Glomerular visceral epithelial cell (primary cell): ENCODE results near the gene MMP10.

Experiments used
- DNase-seq: peaks from one replicate; pipeline ENCODE4 v3.0.0-alpha.2; 2016; ENCODE audit errors: extremely low spot score

The MMP10 gene

GRCh38 chr11:102729849-102730815, 50.3 kb downstream of the MMP10 start:
- DNase-seq: no peak

- no peak for DNase-seq
These were observed 52.5 kb downstream of the MMP10 start for GRCh38 chr11:102727890-102728289.

GRCh38 chr11:102724904-102725500, 55.4 kb downstream of the MMP10 start, which contains the start of gene MMP8:
MMP8 (minus strand) TSS chr11:102724954; CDS start chr11:102724855, 99 bp downstream.
- DNase-seq: no peak

DNA sequence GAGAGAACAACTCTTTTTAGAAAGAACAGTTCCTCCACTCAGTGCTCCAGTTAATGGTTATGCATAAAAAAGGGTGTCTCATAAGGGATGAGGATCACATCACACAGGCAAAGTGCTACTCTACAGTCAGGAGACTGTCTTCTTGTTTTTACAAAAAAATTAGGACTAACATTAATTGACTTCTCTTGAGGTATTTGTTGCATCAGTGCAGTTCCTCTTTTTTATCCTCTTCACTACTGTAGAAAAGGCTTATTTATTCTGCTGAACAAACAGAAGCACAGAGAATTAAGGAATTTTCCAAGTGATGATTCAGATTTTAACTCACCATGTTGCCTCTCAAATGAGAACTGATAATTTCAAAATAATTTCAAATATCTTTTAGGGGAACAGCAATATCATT, 57.6 kb downstream of the MMP10 start:
- DNase-seq: no peak
